NCI-H446 treated with DMSO at 0.1 percent for 48 hours (cell line): ENCODE measurements around the gene ATP5PO.
"Not testable (repeated sequence)": the region's sequence is repeated elsewhere in the genome, so short reads cannot be mapped to it uniquely, and the experiment has no call there.

Source experiments
- DNase-seq: peaks from one replicate; lab custom pipeline; 2025; lab: John Stamatoyannopoulos, UW

The ATP5PO gene

GRCh38 chr21:33940164-33940880 lies 24.7 kb upstream of the ATP5PO start:
- no peak for DNase-seq

GRCh38 chr21:33939226-33939625 lies 23.6 kb upstream of the ATP5PO start:
- DNase-seq, result no peak

GRCh38 chr21:33938381-33938780 lies 22.8 kb upstream of the ATP5PO start:
- DNase-seq, result no peak

GRCh38 chr21:33937931-33938339 lies 22.3 kb upstream of the ATP5PO start:
- DNase-seq, result no peak

GRCh38 chr21:33937146-33937545 lies 21.5 kb upstream of the ATP5PO start:
- DNase-seq, result no peak

GRCh38 chr21:33936301-33937038 lies 20.9 kb upstream of the ATP5PO start:
- no peak for DNase-seq

GRCh38 chr21:33932731-33933130 lies 17.1 kb upstream of the ATP5PO start:
- DNase-seq, result no peak

- no peak for DNase-seq
Measured at GRCh38 chr21:33931799-33932390, 16.3 kb upstream of the ATP5PO start.

GRCh38 chr21:33931052-33931798 lies 15.6 kb upstream of the ATP5PO start:
- DNase-seq, result not testable (repeated sequence)

GRCh38 chr21:33926248-33926647 lies 10.6 kb upstream of the ATP5PO start:
- not testable (repeated sequence) for DNase-seq

- no peak for DNase-seq
Measured at GRCh38 chr21:33924766-33925100, 9.1 kb upstream of the ATP5PO start.

GRCh38 chr21:33924079-33924765 lies 8.6 kb upstream of the ATP5PO start:
- DNase-seq, result peak; percentile 50

- DNase-seq, result no peak
Measured at GRCh38 chr21:33917421-33917820, 1.8 kb upstream of the ATP5PO start.

- DNase-seq, result no peak
Measured at GRCh38 chr21:33916200-33916567, 580 bp upstream of the ATP5PO start.

GRCh38 chr21:33914188-33914587 lies 1.4 kb downstream of the ATP5PO start:
- no peak for DNase-seq

- DNase-seq, result no peak
Measured at GRCh38 chr21:33909756-33910155, 5.8 kb downstream of the ATP5PO start.

- no peak for DNase-seq
Measured at GRCh38 chr21:33908760-33909159, 6.8 kb downstream of the ATP5PO start.

- DNase-seq, result no peak
Measured at GRCh38 chr21:33904041-33904440, 11.6 kb downstream of the ATP5PO start.

- no peak for DNase-seq
Measured at GRCh38 chr21:33902349-33902748, 13.3 kb downstream of the ATP5PO start.

- DNase-seq, result peak; percentile 26
Measured at GRCh38 chr21:33901412-33902288, 14.0 kb downstream of the ATP5PO start.

GRCh38 chr21:33899199-33899598 lies 16.4 kb downstream of the ATP5PO start:
- no peak for DNase-seq
